GM23248 (cell line): ENCODE data around the gene NTNG1. TPM values are rescaled to one million over a fixed set of nuclear protein-coding genes. Genes with fewer than 3 reads are reported as not detected.

ENCODE experiments used
- DNase-seq: peaks from one replicate; pipeline ENCODE4 v3.0.0-alpha.2; 2015
- H2AFZ ChIP-seq: fragments of 200-600 bp; sonication (generic); 2 replicates; pipeline ENCODE4 v1.6.1; 2016; ENCODE audit warnings: antibody characterized with exemption
- H3F3A ChIP-seq: fragments of 200-600 bp; sonication (generic); 2 replicates; pipeline ENCODE4 v1.6.1; 2016; ENCODE audit warnings: mild to moderate bottlenecking, antibody characterized with exemption, mixed run types; ENCODE audit not compliant: insufficient read depth
- H3K27ac ChIP-seq: fragments of 200-600 bp; sonication (generic); 2 replicates; pipeline ENCODE4 v1.5.1; 2016; ENCODE audit warnings: mild to moderate bottlenecking
- H3K27me3 ChIP-seq: fragments of 200-600 bp; sonication (generic); replicated peaks from 2 replicates; pipeline ENCODE4 v1.6.1; 2016; ENCODE audit warnings: mild to moderate bottlenecking; ENCODE audit not compliant: insufficient read depth
- H3K36me3 ChIP-seq: fragments of 200-600 bp; sonication (generic); 2 replicates; pipeline ENCODE4 v1.6.1; 2016; ENCODE audit warnings: low read depth, mild to moderate bottlenecking
- H3K4me1 ChIP-seq: fragments of 200-600 bp; sonication (generic); 2 replicates; pipeline ENCODE4 v1.6.1; 2016; ENCODE audit warnings: mild to moderate bottlenecking; ENCODE audit not compliant: insufficient read depth
- H3K4me2 ChIP-seq: fragments of 200-600 bp; sonication (generic); one replicate; pipeline ENCODE4 v1.6.1; 2016; ENCODE audit warnings: mild to moderate bottlenecking; ENCODE audit not compliant: unreplicated experiment
- H3K4me3 ChIP-seq: fragments of 200-600 bp; sonication (generic); 2 replicates; pipeline ENCODE4 v1.5.1; 2016; ENCODE audit warnings: mild to moderate bottlenecking
- H3K79me2 ChIP-seq: fragments of 200-600 bp; sonication (generic); 2 replicates; pipeline ENCODE4 v1.6.1; 2016; ENCODE audit warnings: mild to moderate bottlenecking; ENCODE audit not compliant: insufficient read depth
- H3K9ac ChIP-seq: fragments of 200-600 bp; sonication (generic); 2 replicates; pipeline ENCODE4 v1.6.1; 2016; ENCODE audit warnings: mild to moderate bottlenecking
- H3K9me2 ChIP-seq: fragments of 200-600 bp; sonication (generic); 2 replicates; pipeline ENCODE4 v1.6.1; 2016; ENCODE audit warnings: mixed run types, mild to moderate bottlenecking, moderate library complexity; ENCODE audit not compliant: insufficient read depth
- H3K9me3 ChIP-seq: fragments of 200-600 bp; sonication (generic); one replicate; pipeline ENCODE4 v1.6.1; 2017; ENCODE audit warnings: low read depth
- H4K20me1 ChIP-seq: fragments of 200-600 bp; sonication (generic); 2 replicates; pipeline ENCODE4 v1.6.0; 2016; ENCODE audit not compliant: insufficient read depth
- EZH2 ChIP-seq: fragments of 200-600 bp; sonication (generic); IDR thresholded peaks from 2 replicates; pipeline ENCODE4 v1.6.1; 2018; ENCODE audit warnings: antibody characterized with exemption, mild to moderate bottlenecking; ENCODE audit not compliant: insufficient read depth, poor library complexity, severe bottlenecking
- EZH2phosphoT487 ChIP-seq: fragments of 200-600 bp; sonication (generic); IDR thresholded peaks from 2 replicates; pipeline ENCODE4 v1.6.1; 2018; ENCODE audit warnings: antibody characterized with exemption, moderate library complexity, mild to moderate bottlenecking, low read depth; ENCODE audit not compliant: insufficient read depth
- WGBS, 2 experiments: methylation state at CpG; one replicate each; pipeline ENCODE4 v1.1.6; 2015 to 2017; ENCODE audit warnings: low lambda C conversion rate in 2 of 2, low coverage in 1 of 2; ENCODE audit errors: missing lambda C conversion rate in 2 of 2; 5-methylcytosine and 5-hydroxymethylcytosine counted together
- in situ Hi-C: fragments of 300-500 bp; cut with MboI; formaldehyde crosslinking; loops from 2 replicates; pipeline ENCODE4 v1.15.0; 2020
- polyA plus RNA-seq: library from polyadenylated mRNA; unstranded; fragments of >200 nt; fragmentation: Nextera tagmentation; extraction: Ambion mirVana; gene quantifications from 2 replicates; pipeline ENCODE4 v1.2.1, GENCODE V29; 2016
- total RNA-seq: library from RNA; depleted of rRNA; stranded (reverse); fragments of >200 nt; shearing (Covaris generic); gene quantifications from 2 replicates; pipeline ENCODE4 v1.2.3, GENCODE V29; 2014

NTNG1 gene
- total and polyA plus RNA-seq, 2 experiments from 2014 or later, result 14.4 to 16.0 TPM

DNA sequence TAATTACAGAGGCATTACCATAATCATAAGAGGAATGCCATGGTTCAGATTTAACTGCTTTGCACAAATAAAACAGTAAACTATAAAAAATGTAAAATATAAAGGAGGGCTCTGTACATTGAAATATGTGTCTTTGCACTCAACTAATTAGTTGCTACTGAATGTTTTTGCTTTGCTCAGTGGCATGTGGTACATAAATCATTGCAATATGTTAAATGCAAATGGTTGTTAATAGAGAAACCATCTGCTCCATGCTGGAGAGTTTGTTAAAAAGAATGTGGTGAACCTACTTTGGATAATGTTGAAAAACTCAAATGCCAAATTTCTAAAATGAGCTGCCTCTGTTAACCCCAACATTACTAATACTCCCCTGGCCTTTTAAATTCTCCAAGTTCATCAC is 201.5 kb downstream of the NTNG1 start:
- no peaks in the 10 kb centered on the region for H3K9me2 ChIP-seq
- no peak for DNase-seq

GRCh38 chr1:107342768-107343167 is 201.9 kb downstream of the NTNG1 start:
- no peaks in the 10 kb centered on the region for H3K79me2 ChIP-seq
- WGBS, 2 experiments, result 95 to 100% methylated on average over 2 of the region's 2 CpGs
- H4K20me1 ChIP-seq, result no peaks in the 10 kb centered on the region
- H3K9ac ChIP-seq, result no peak overlapping the region
- H3K27me3 ChIP-seq, result no peaks in the 10 kb centered on the region
- no peak overlapping the region for H3K4me3 ChIP-seq
- no peaks in the 10 kb centered on the region for H3K9me3 ChIP-seq
- no peak overlapping the region for H3K27ac ChIP-seq
- H3K36me3 ChIP-seq, result no peaks in the 10 kb centered on the region
- in situ Hi-C loops, result no loop called here
- no peak overlapping the region for H2AFZ ChIP-seq
- no peak for DNase-seq
- H3F3A ChIP-seq, result no peaks in the 10 kb centered on the region
- no peaks in the 10 kb centered on the region for H3K9me2 ChIP-seq
- H3K4me2 ChIP-seq, result no peak overlapping the region
- no peaks in the 10 kb centered on the region for H3K4me1 ChIP-seq
- TF ChIP-seq EZH2phosphoT487, result no peak
- no peak for TF ChIP-seq EZH2

More for the DNA sequence above, 201.5 kb downstream of the NTNG1 start:
- Histone ChIP-seq H3K9ac (no peak overlapping the region), H3K27ac (no peak overlapping the region), H3K4me1 (no peaks in the 10 kb centered on the region), H3K36me3 (no peaks in the 10 kb centered on the region), H3K4me2 (no peak overlapping the region), H3K27me3 (no peaks in the 10 kb centered on the region), H4K20me1 (no peaks in the 10 kb centered on the region), H3K4me3 (no peak overlapping the region), H3K9me3 (no peaks in the 10 kb centered on the region), H3F3A (no peaks in the 10 kb centered on the region), H3K79me2 (no peaks in the 10 kb centered on the region), H2AFZ (no peak overlapping the region)
- no peak for TF ChIP-seq EZH2
- no peak for TF ChIP-seq EZH2phosphoT487
- in situ Hi-C loops, result no loop called here

- WGBS, 2 experiments, result 95% methylated on average over 5 of the region's 5 CpGs
- Histone ChIP-seq H3K4me3 (no peak overlapping the region), H3K27ac (no peak overlapping the region), H2AFZ (no peak overlapping the region), H3K4me2 (no peak overlapping the region), H3K9me3 (no peaks in the 10 kb centered on the region), H3K27me3 (no peaks in the 10 kb centered on the region), H3K79me2 (no peaks in the 10 kb centered on the region), H3K36me3 (no peaks in the 10 kb centered on the region), H3F3A (no peaks in the 10 kb centered on the region), H3K4me1 (no peaks in the 10 kb centered on the region), H4K20me1 (no peaks in the 10 kb centered on the region), H3K9ac (no peak overlapping the region), H3K9me2 (no peaks in the 10 kb centered on the region)
- in situ Hi-C loops, result no loop called here
- TF ChIP-seq EZH2phosphoT487, result no peak
- TF ChIP-seq EZH2, result no peak
- no peak for DNase-seq
Observed at GRCh38 chr1:107343601-107344000, 202.8 kb downstream of the NTNG1 start.

GRCh38 chr1:107344268-107344760 is 203.5 kb downstream of the NTNG1 start:
- Histone ChIP-seq H2AFZ (no peak overlapping the region), H3K4me1 (no peaks in the 10 kb centered on the region), H4K20me1 (no peaks in the 10 kb centered on the region), H3K79me2 (no peaks in the 10 kb centered on the region), H3K4me2 (no peak overlapping the region), H3K9ac (no peak overlapping the region), H3K9me3 (no peaks in the 10 kb centered on the region), H3K27ac (no peak overlapping the region), H3K9me2 (no peaks in the 10 kb centered on the region), H3K4me3 (no peak overlapping the region), H3F3A (no peaks in the 10 kb centered on the region), H3K36me3 (no peaks in the 10 kb centered on the region), H3K27me3 (no peaks in the 10 kb centered on the region)
- 29 to 45% methylated on average over 1 of the region's 1 CpG for WGBS, 2 experiments
- no peak for DNase-seq
- in situ Hi-C loops, result no loop called here
- TF ChIP-seq EZH2phosphoT487, result no peak
- TF ChIP-seq EZH2, result no peak

GRCh38 chr1:107344836-107345235 is 204.0 kb downstream of the NTNG1 start:
- no peak for DNase-seq
- no peaks in the 10 kb centered on the region for H3F3A ChIP-seq
- H2AFZ ChIP-seq, result no peak overlapping the region
- no peaks in the 10 kb centered on the region for H3K27me3 ChIP-seq
- no peaks in the 10 kb centered on the region for H3K36me3 ChIP-seq
- H3K4me2 ChIP-seq, result no peak overlapping the region
- H3K4me3 ChIP-seq, result no peak overlapping the region
- no peak overlapping the region for H3K9ac ChIP-seq
- WGBS, 2 experiments, result 89 to 90% methylated on average over 3 of the region's 3 CpGs
- no peaks in the 10 kb centered on the region for H3K9me3 ChIP-seq
- TF ChIP-seq EZH2phosphoT487, result no peak
- TF ChIP-seq EZH2, result no peak
- no peaks in the 10 kb centered on the region for H4K20me1 ChIP-seq
- in situ Hi-C loops, result no loop called here
- H3K4me1 ChIP-seq, result no peaks in the 10 kb centered on the region
- H3K79me2 ChIP-seq, result no peaks in the 10 kb centered on the region
- no peak overlapping the region for H3K27ac ChIP-seq
- no peaks in the 10 kb centered on the region for H3K9me2 ChIP-seq
